ENCODE measurements around the gene MCUR1. TPM values are rescaled to one million over a fixed set of nuclear protein-coding genes. Genes with fewer than 3 reads are reported as not detected.

Gene MCUR1
- total and polyA plus RNA-seq, 10 of the 15 experiments (the other 5 are each of a cell fraction or from before 2014, with no cell fraction given): 4.4 to 43.9 (median 18.3) TPM

GRCh38 chr6:13814176-13814937 is at the start of gene MCUR1 (continued):
- TF ChIP-seq ZNF687 (IDR thresholded peaks at IDR 0.05) (peak; percentile 91), POLR2AphosphoS2 (IDR thresholded peaks at IDR 0.05; ENCODE audit: low read depth, low read length) (peak; percentile 78; the same call in 1 of the 2 replicates), RELB (IDR thresholded peaks at IDR 0.05; ENCODE audit: low read depth) (no peak), BHLHE40 (IDR thresholded peaks at IDR 0.05; ENCODE audit: borderline replicate concordance in 1 of 2, low read depth in 2 of 2, low read length in 1 of 2) (peak; percentile 89 to 98), ELK1 (IDR thresholded peaks at IDR 0.05; ENCODE audit: low read depth, low read length) (peak; percentile 17; the same call in 1 of the 2 replicates), RFX5 (IDR thresholded peaks at IDR 0.05; ENCODE audit: low read depth, low read length) (no peak), CREM (IDR thresholded peaks at IDR 0.05; ENCODE audit: low read depth) (no peak), ZNF207 (IDR thresholded peaks at IDR 0.05; ENCODE audit: borderline replicate concordance) (peak; percentile 75), RAD21 (IDR thresholded peaks at IDR 0.05; ENCODE audit: insufficient read depth, low read depth, low read length) (0 out of 2 replicates have a peak, but pooled peaks have one; percentile 2), ZBED1 (IDR thresholded peaks at IDR 0.05; ENCODE audit: borderline replicate concordance) (peak; percentile 58; the same call in 1 of the 2 replicates), PBX3 (IDR thresholded peaks at IDR 0.05; ENCODE audit: insufficient replicate concordance, low read depth, low read length) (peak; percentile 17), JUND (IDR thresholded peaks at IDR 0.05; ENCODE audit: low read depth, low read length) (no peak), FOS (IDR thresholded peaks at IDR 0.05; ENCODE audit: borderline replicate concordance, extremely low read depth, insufficient read length) (no peak), TAF1 (IDR thresholded peaks at IDR 0.05; ENCODE audit: borderline replicate concordance, low read depth, low read length) (peak; percentile 79), PML (IDR thresholded peaks at IDR 0.05; ENCODE audit: low read length) (peak; percentile 85), RELA (IDR thresholded peaks at IDR 0.05; ENCODE audit: borderline replicate concordance, partially characterized antibody) (peak; percentile 69), MLLT1 (IDR thresholded peaks at IDR 0.05) (no peak), USF2 (IDR thresholded peaks at IDR 0.05; ENCODE audit: borderline replicate concordance, low read depth, low read length) (peak; percentile 72)

Measured in GM12878 (cell line).